ENCODE data around the gene SPATA9. TPM values are rescaled to one million over a fixed set of nuclear protein-coding genes. Genes with fewer than 3 reads are reported as not detected.

SPATA9 gene
- total RNA-seq, 1 experiment from 2014 or later, result 0.34 TPM

DNA sequence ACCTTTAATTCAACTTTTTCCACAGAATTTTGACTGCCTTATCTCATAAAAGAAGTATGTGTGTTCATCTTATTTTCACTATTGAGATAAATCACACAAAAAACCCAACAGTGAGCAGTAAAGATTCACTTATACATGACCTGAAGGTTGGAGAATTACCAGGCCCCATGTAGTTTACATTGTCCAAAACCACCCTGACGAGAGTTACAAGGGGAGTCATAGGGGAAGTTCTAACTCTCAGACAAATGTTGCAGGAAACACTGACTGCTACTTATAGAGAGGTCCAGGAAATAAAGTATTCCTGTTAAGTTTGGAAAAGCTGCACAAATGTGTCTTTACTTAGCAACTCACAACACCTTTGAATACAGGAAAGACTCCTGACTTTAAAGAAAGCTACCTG lies 14.1 kb downstream of the SPATA9 start:
- Mint-ChIP-seq H3K4me1 (ENCODE audit: low read depth, unreplicated experiment) (peaks cover 25% of the 10 kb centered on the region), H3K36me3 (ENCODE audit: insufficient read depth, unreplicated experiment) (no peaks in the 10 kb centered on the region), H3K9me3 (ENCODE audit: unreplicated experiment) (no peaks in the 10 kb centered on the region), H3K27ac (ENCODE audit: unreplicated experiment) (no peak overlapping the region), H3K4me3 (ENCODE audit: unreplicated experiment) (no peak overlapping the region), H3K27me3 (ENCODE audit: insufficient read depth, unreplicated experiment) (no peaks in the 10 kb centered on the region)
- CTCF ChIA-PET, result no interaction called here
- intact Hi-C loops (cut with micrococcal nuclease; ENCODE audit: unreplicated experiment), result no loop called here
- POLR2A ChIA-PET, result no interaction called here
- Histone ChIP-seq H3K27me3 (replicated peaks; ENCODE audit: control insufficient read depth, insufficient read depth, low read length) (no peaks in the 10 kb centered on the region), H3K4me3 (ENCODE audit: low read depth, low read length) (no peak overlapping the region), H3K36me3 (ENCODE audit: control insufficient read depth, insufficient read depth, low read length) (no peaks in the 10 kb centered on the region), H3K9me3 (no peaks in the 10 kb centered on the region; the same call in 1 of the 2 replicates), H3K4me1 (peaks cover 40% of the 10 kb centered on the region)
- no TSS peak for BruUV-seq (replicated peaks)
- TF ChIP-seq, protein P1, sequence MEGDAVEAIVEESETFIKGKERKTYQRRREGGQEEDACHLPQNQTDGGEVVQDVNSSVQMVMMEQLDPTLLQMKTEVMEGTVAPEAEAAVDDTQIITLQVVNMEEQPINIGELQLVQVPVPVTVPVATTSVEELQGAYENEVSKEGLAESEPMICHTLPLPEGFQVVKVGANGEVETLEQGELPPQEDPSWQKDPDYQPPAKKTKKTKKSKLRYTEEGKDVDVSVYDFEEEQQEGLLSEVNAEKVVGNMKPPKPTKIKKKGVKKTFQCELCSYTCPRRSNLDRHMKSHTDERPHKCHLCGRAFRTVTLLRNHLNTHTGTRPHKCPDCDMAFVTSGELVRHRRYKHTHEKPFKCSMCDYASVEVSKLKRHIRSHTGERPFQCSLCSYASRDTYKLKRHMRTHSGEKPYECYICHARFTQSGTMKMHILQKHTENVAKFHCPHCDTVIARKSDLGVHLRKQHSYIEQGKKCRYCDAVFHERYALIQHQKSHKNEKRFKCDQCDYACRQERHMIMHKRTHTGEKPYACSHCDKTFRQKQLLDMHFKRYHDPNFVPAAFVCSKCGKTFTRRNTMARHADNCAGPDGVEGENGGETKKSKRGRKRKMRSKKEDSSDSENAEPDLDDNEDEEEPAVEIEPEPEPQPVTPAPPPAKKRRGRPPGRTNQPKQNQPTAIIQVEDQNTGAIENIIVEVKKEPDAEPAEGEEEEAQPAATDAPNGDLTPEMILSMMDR (IDR thresholded peaks at IDR 0.05; ENCODE audit: insufficient read depth in 1 of 2, low read depth in 1 of 2, low read length in 1 of 2, severe bottlenecking in 1 of 2, unreplicated experiment in 1 of 2), result no peak
- DNase-seq, result no peak

DNA sequence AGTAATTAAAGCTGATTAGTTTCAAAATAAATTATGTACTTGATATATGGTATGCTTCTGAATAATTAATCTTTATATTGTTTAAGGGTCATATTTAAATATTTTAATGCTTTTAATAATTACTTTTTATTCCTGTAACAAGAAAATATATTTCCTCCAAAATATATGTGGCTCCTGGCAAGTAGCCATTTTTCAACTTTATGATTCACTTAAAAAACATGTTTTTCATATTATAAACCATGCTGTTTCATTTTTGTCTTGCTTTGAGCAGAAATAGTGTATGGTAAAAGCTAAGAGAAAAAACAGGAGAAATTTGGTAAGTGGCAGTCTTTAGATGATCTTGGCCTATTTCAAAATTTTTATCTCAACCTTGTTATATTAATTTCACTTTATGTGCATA lies 14.6 kb downstream of the SPATA9 start:
- Mint-ChIP-seq H3K4me1 (ENCODE audit: low read depth, unreplicated experiment) (peaks cover 22% of the 10 kb centered on the region), H3K4me3 (ENCODE audit: unreplicated experiment) (no peak overlapping the region), H3K9me3 (ENCODE audit: unreplicated experiment) (no peaks in the 10 kb centered on the region), H3K27ac (ENCODE audit: unreplicated experiment) (no peak overlapping the region), H3K36me3 (ENCODE audit: insufficient read depth, unreplicated experiment) (no peaks in the 10 kb centered on the region), H3K27me3 (ENCODE audit: insufficient read depth, unreplicated experiment) (no peaks in the 10 kb centered on the region)
- Histone ChIP-seq H3K4me1 (peaks cover 36% of the 10 kb centered on the region), H3K27me3 (replicated peaks; ENCODE audit: control insufficient read depth, insufficient read depth, low read length) (no peaks in the 10 kb centered on the region), H3K4me3 (ENCODE audit: low read depth, low read length) (no peak overlapping the region), H3K36me3 (ENCODE audit: control insufficient read depth, insufficient read depth, low read length) (no peaks in the 10 kb centered on the region), H3K9me3 (no peaks in the 10 kb centered on the region; the same call in 1 of the 2 replicates)
- BruUV-seq (replicated peaks), result no TSS peak
- ChIA-PET POLR2A (no interaction called here), CTCF (no interaction called here)
- DNase-seq, result no peak
- intact Hi-C loops (cut with micrococcal nuclease; ENCODE audit: unreplicated experiment), result no loop called here
- TF ChIP-seq, protein P1 (IDR thresholded peaks at IDR 0.05; ENCODE audit: insufficient read depth in 1 of 2, low read depth in 1 of 2, low read length in 1 of 2, severe bottlenecking in 1 of 2, unreplicated experiment in 1 of 2), result no peak

DNA sequence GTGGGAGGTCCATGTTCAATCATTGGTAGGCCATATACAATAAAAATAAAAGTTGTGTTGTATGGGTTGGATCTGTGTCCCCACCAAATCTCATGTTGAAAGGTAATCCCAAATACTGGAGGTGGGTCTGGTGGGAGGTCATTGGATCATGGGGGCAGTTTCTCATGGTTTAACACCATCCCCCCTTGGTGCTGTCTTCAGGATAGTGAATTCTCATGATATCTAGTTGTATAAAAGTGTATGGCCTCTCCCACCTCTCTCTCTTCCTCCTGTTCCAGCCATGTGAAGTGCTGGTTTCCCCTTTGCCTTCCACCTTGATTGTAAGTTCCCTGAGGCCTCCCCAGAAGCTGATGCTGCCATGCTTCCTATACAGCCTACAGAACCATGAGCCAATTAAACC lies 15.1 kb downstream of the SPATA9 start:
- H3K36me3 Mint-ChIP-seq (ENCODE audit: insufficient read depth, unreplicated experiment), result no peaks in the 10 kb centered on the region
- no peaks in the 10 kb centered on the region for H3K36me3 ChIP-seq (ENCODE audit: control insufficient read depth, insufficient read depth, low read length)
- H3K4me1 ChIP-seq, result peaks cover 31% of the 10 kb centered on the region
- peaks cover 17% of the 10 kb centered on the region for H3K4me1 Mint-ChIP-seq (ENCODE audit: low read depth, unreplicated experiment)
- H3K9me3 ChIP-seq, result no peaks in the 10 kb centered on the region; the same call in 1 of the 2 replicates
- no peaks in the 10 kb centered on the region for H3K9me3 Mint-ChIP-seq (ENCODE audit: unreplicated experiment)
- no peaks in the 10 kb centered on the region for H3K27me3 Mint-ChIP-seq (ENCODE audit: insufficient read depth, unreplicated experiment)
- H3K27me3 ChIP-seq (replicated peaks; ENCODE audit: control insufficient read depth, insufficient read depth, low read length), result no peaks in the 10 kb centered on the region
- ChIA-PET POLR2A (no interaction called here), CTCF (no interaction called here)
- no peak overlapping the region for H3K4me3 Mint-ChIP-seq (ENCODE audit: unreplicated experiment)
- H3K27ac Mint-ChIP-seq (ENCODE audit: unreplicated experiment), result no peak overlapping the region
- no peak overlapping the region for H3K4me3 ChIP-seq (ENCODE audit: low read depth, low read length)
- no TSS peak for BruUV-seq (replicated peaks)
- DNase-seq, result no peak
- intact Hi-C loops (cut with micrococcal nuclease; ENCODE audit: unreplicated experiment), result no loop called here
- TF ChIP-seq, protein P1 (IDR thresholded peaks at IDR 0.05; ENCODE audit: insufficient read depth in 1 of 2, low read depth in 1 of 2, low read length in 1 of 2, severe bottlenecking in 1 of 2, unreplicated experiment in 1 of 2), result no peak

All from Caco-2 (cell line).